ENCODE results near the gene CYP26B1.
A peak's percentile ranks its signal among the peaks of the same experiment; 100 is the strongest.

The CYP26B1 gene, protein sequence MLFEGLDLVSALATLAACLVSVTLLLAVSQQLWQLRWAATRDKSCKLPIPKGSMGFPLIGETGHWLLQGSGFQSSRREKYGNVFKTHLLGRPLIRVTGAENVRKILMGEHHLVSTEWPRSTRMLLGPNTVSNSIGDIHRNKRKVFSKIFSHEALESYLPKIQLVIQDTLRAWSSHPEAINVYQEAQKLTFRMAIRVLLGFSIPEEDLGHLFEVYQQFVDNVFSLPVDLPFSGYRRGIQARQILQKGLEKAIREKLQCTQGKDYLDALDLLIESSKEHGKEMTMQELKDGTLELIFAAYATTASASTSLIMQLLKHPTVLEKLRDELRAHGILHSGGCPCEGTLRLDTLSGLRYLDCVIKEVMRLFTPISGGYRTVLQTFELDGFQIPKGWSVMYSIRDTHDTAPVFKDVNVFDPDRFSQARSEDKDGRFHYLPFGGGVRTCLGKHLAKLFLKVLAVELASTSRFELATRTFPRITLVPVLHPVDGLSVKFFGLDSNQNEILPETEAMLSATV

GRCh38 chr2:72147303-72147971 lies at the start of gene CYP26B1:
Gene CYP26B1, minus strand, starts transcription at chr2:72147862. Its CDS starts 28 bp downstream, at chr2:72147834.
- DNase-seq (ENCODE audit: low spot score): peak; percentile 41
- TF ChIP-seq CTCF (IDR thresholded peaks at IDR 0.05; ENCODE audit: borderline replicate concordance, control extremely low read depth, extremely low read depth, insufficient read depth, missing control alignments): no peak
- in situ Hi-C loops (cut with MboI; ENCODE audit: low sequenced_read_pairs, unreplicated experiment): loop anchor here (25.0 kb wide), 1 partner anchor 610 kb away; no protein-coding TSS in a partner anchor

GRCh38 chr2:72193723-72194122 lies 46.1 kb upstream of the CYP26B1 start:
- no peak for TF ChIP-seq CTCF (IDR thresholded peaks at IDR 0.05; ENCODE audit: borderline replicate concordance, control extremely low read depth, extremely low read depth, insufficient read depth, missing control alignments)
- in situ Hi-C loops (cut with MboI; ENCODE audit: low sequenced_read_pairs, unreplicated experiment): no loop called here
- DNase-seq (ENCODE audit: low spot score): no peak

DNA sequence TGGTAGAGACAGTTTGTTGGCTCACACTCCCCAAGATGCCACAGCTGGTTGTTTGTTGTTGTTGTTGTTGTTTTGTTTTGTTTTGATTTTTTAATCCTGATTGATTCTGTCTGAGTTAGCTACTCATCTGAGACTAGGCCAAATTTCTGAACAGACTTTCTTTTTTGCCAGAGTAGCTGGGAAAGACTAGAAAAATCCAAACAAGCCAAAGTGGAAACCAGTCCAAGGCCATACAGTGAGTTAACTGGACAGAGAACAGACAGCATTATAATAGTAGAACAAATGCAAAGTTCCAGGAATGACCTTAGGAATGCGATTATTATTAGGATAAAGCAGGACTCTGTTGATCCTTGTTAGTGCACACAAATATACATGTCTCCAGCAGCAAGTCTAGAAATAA lies 43.8 kb upstream of the CYP26B1 start:
- DNase-seq (ENCODE audit: low spot score): no peak
- in situ Hi-C loops (cut with MboI; ENCODE audit: low sequenced_read_pairs, unreplicated experiment): no loop called here
- no peak for TF ChIP-seq CTCF (IDR thresholded peaks at IDR 0.05; ENCODE audit: borderline replicate concordance, control extremely low read depth, extremely low read depth, insufficient read depth, missing control alignments)

GRCh38 chr2:72185206-72185605 lies 37.5 kb upstream of the CYP26B1 start:
- in situ Hi-C loops (cut with MboI; ENCODE audit: low sequenced_read_pairs, unreplicated experiment): no loop called here
- TF ChIP-seq CTCF (IDR thresholded peaks at IDR 0.05; ENCODE audit: borderline replicate concordance, control extremely low read depth, extremely low read depth, insufficient read depth, missing control alignments): no peak
- DNase-seq (ENCODE audit: low spot score): no peak

- no peak for TF ChIP-seq CTCF (IDR thresholded peaks at IDR 0.05; ENCODE audit: borderline replicate concordance, control extremely low read depth, extremely low read depth, insufficient read depth, missing control alignments)
- in situ Hi-C loops (cut with MboI; ENCODE audit: low sequenced_read_pairs, unreplicated experiment): no loop called here
These were observed 35.8 kb upstream of the CYP26B1 start for GRCh38 chr2:72183466-72183865.

GRCh38 chr2:72183016-72183415 lies 35.4 kb upstream of the CYP26B1 start:
- TF ChIP-seq CTCF (IDR thresholded peaks at IDR 0.05; ENCODE audit: borderline replicate concordance, control extremely low read depth, extremely low read depth, insufficient read depth, missing control alignments): no peak
- DNase-seq (ENCODE audit: low spot score): no peak
- in situ Hi-C loops (cut with MboI; ENCODE audit: low sequenced_read_pairs, unreplicated experiment): no loop called here

More at GRCh38 chr2:72183466-72183865, 35.8 kb upstream of the CYP26B1 start:
- no peak for DNase-seq (ENCODE audit: low spot score)
